H9 (cell line): ENCODE measurements around the gene SDK2. TPM values are rescaled to one million over a fixed set of nuclear protein-coding genes. Genes with fewer than 3 reads are reported as not detected.

Experiments used
- DNase-seq: peaks from one replicate; pipeline ENCODE4 v3.0.0-alpha.2; 2017
- H2AFZ ChIP-seq: one replicate; pipeline ENCODE4 v1.6.1; 2013; ENCODE audit warnings: mild to moderate bottlenecking, low read length, control low read depth, moderate library complexity
- H2AK5ac ChIP-seq: 2 replicates; pipeline ENCODE4 v1.6.1; 2013; ENCODE audit warnings: low read length, control low read depth, mixed read lengths; ENCODE audit not compliant: insufficient read length
- H2BK120ac ChIP-seq: one replicate; pipeline ENCODE4 v1.6.1; 2013; ENCODE audit warnings: low read depth, mild to moderate bottlenecking, low read length, control low read depth, inconsistent platforms; ENCODE audit not compliant: poor library complexity, severe bottlenecking
- H2BK12ac ChIP-seq: 2 replicates; pipeline ENCODE4 v1.6.1; 2013; ENCODE audit warnings: low read length, control low read depth, mixed read lengths, low read depth; ENCODE audit not compliant: insufficient read length
- H2BK15ac ChIP-seq: 2 replicates; pipeline ENCODE4 v1.6.1; 2013; ENCODE audit warnings: low read depth, low read length, control low read depth
- H2BK20ac ChIP-seq: one replicate; pipeline ENCODE4 v1.6.1; 2013; ENCODE audit warnings: low read depth, mild to moderate bottlenecking, low read length, control low read depth, inconsistent platforms; ENCODE audit not compliant: poor library complexity, severe bottlenecking
- H2BK5ac ChIP-seq: 2 replicates; pipeline ENCODE4 v1.6.1; 2013; ENCODE audit warnings: low read length, control low read depth, mixed read lengths; ENCODE audit not compliant: insufficient read length
- H3K14ac ChIP-seq: 2 replicates; pipeline ENCODE4 v1.6.1; 2013; ENCODE audit warnings: low read length, control low read depth; ENCODE audit not compliant: insufficient read depth
- H3K18ac ChIP-seq: 2 replicates; pipeline ENCODE4 v1.6.1; 2013; ENCODE audit warnings: low read depth, mild to moderate bottlenecking, mixed read lengths, low read length, control low read depth; ENCODE audit not compliant: insufficient read length
- H3K23ac ChIP-seq: 2 replicates; pipeline ENCODE4 v1.6.1; 2013; ENCODE audit warnings: low read length, control low read depth, mixed read lengths, low read depth; ENCODE audit not compliant: insufficient read length
- H3K23me2 ChIP-seq: 2 replicates; pipeline ENCODE4 v1.6.1; 2013; ENCODE audit warnings: low read depth, mild to moderate bottlenecking, mixed read lengths, low read length, control low read depth; ENCODE audit not compliant: insufficient read length, poor library complexity, severe bottlenecking
- H3K27ac ChIP-seq: 2 replicates; pipeline ENCODE4 v1.5.1; 2013; ENCODE audit warnings: low read length, control low read depth, mixed read lengths, low read depth; ENCODE audit not compliant: insufficient read length
- H3K27me3 ChIP-seq: 2 replicates; pipeline ENCODE4 v1.6.1; 2013; ENCODE audit warnings: low read length, control low read depth, inconsistent platforms; ENCODE audit not compliant: insufficient read depth
- H3K4ac ChIP-seq: 2 replicates; pipeline ENCODE4 v1.6.1; 2013; ENCODE audit warnings: low read depth, mild to moderate bottlenecking, control low read depth, inconsistent platforms, low read length, moderate library complexity
- H3K4me1 ChIP-seq: 2 replicates; pipeline ENCODE4 v1.6.1; 2013; ENCODE audit warnings: low read length, control low read depth, inconsistent platforms; ENCODE audit not compliant: insufficient read depth
- H3K4me2 ChIP-seq: 2 replicates; pipeline ENCODE4 v1.6.1; 2013; ENCODE audit warnings: low read length, control low read depth, mixed read lengths; ENCODE audit not compliant: insufficient read length, insufficient read depth
- H3K56ac ChIP-seq: 2 replicates; pipeline ENCODE4 v1.6.1; 2013; ENCODE audit warnings: low read depth, mild to moderate bottlenecking, mixed read lengths, low read length, control low read depth; ENCODE audit not compliant: insufficient read length
- H3K79me1 ChIP-seq: 2 replicates; pipeline ENCODE4 v1.6.1; 2013; ENCODE audit warnings: low read depth, mild to moderate bottlenecking, moderate library complexity, low read length, control low read depth, inconsistent platforms; ENCODE audit not compliant: insufficient read depth, poor library complexity, severe bottlenecking
- H3K79me2 ChIP-seq: 2 replicates; pipeline ENCODE4 v1.6.1; 2013; ENCODE audit warnings: low read length, control low read depth, inconsistent platforms; ENCODE audit not compliant: insufficient read depth
- H3K9ac ChIP-seq: 2 replicates; pipeline ENCODE4 v1.6.1; 2013; ENCODE audit warnings: low read length, control low read depth, mixed read lengths; ENCODE audit not compliant: insufficient read length; ENCODE audit errors: extremely low read depth
- H3K9me3 ChIP-seq: one replicate; pipeline ENCODE4 v1.6.1; 2013; ENCODE audit warnings: low read depth, low read length, inconsistent platforms; ENCODE audit not compliant: control insufficient read depth
- H3T11ph ChIP-seq: one replicate; pipeline ENCODE4 v1.6.1; 2013; ENCODE audit warnings: mild to moderate bottlenecking, low read length, control low read depth, inconsistent platforms
- H4K20me1 ChIP-seq: one replicate; pipeline ENCODE4 v1.6.1; 2013; ENCODE audit not compliant: control insufficient read depth, insufficient read length, insufficient read depth
- H4K5ac ChIP-seq: 2 replicates; pipeline ENCODE4 v1.6.1; 2013; ENCODE audit warnings: low read depth, mild to moderate bottlenecking, mixed read lengths, low read length, control low read depth; ENCODE audit not compliant: insufficient read length
- H4K8ac ChIP-seq: replicated peaks from 2 replicates; pipeline ENCODE4 v1.6.1; 2013; ENCODE audit warnings: low read length, control low read depth, mixed read lengths, low read depth; ENCODE audit not compliant: insufficient read length
- H4K91ac ChIP-seq: 2 replicates; pipeline ENCODE4 v1.6.1; 2013; ENCODE audit warnings: low read depth, mild to moderate bottlenecking, moderate library complexity, mixed read lengths, low read length, control low read depth; ENCODE audit not compliant: insufficient read length
- H3K27ac Mint-ChIP-seq, 3 experiments: 2 replicates in 2 of 3; 3 replicates in 1 of 3; pipeline ENCODE4 v1.8.0; 2020 to 2021; ENCODE audit warnings: mixed read lengths in 3 of 3, mild to moderate bottlenecking in 1 of 3, moderate library complexity in 1 of 3
- H3K27me3 Mint-ChIP-seq: 2 replicates; pipeline ENCODE4 v1.8.0; 2021; ENCODE audit warnings: low read depth, mild to moderate bottlenecking, moderate library complexity, mixed read lengths
- H3K36me3 Mint-ChIP-seq, 3 experiments: 2 replicates in 2 of 3; 3 replicates in 1 of 3; pipeline ENCODE4 v1.8.0; 2020 to 2021; ENCODE audit warnings: low read depth in 3 of 3, mixed read lengths in 3 of 3; ENCODE audit not compliant: insufficient read depth in 1 of 3
- H3K4me1 Mint-ChIP-seq, 2 experiments: 2 replicates each; pipeline ENCODE4 v1.8.0; 2020; ENCODE audit warnings: mixed read lengths in 2 of 2
- H3K4me3 Mint-ChIP-seq, 2 experiments: 2 replicates in 1 of 2; 3 replicates in 1 of 2; pipeline ENCODE4 v1.8.0; 2020 to 2021; ENCODE audit warnings: mild to moderate bottlenecking in 2 of 2, mixed read lengths in 2 of 2, moderate library complexity in 1 of 2
- H3K9me3 Mint-ChIP-seq, 2 experiments: 2 replicates in 1 of 2; 3 replicates in 1 of 2; pipeline ENCODE4 v1.8.0; 2020; ENCODE audit warnings: mild to moderate bottlenecking in 2 of 2, mixed read lengths in 2 of 2, moderate library complexity in 1 of 2
- CTCF ChIP-seq: fragments of 200-600 bp; sonication (generic); conservative IDR thresholded peaks from 3 replicates; pipeline ENCODE4 v1.8.0; 2021; ENCODE audit warnings: antibody characterized with exemption, mild to moderate bottlenecking
- WGBS: extraction: QIAGEN DNeasy Blood & Tissue Kit; methylation state at CpG from one replicate; pipeline ENCODE4 v1.1.7; 2013; ENCODE audit warnings: missing lambda C conversion rate, low lambda C conversion rate, mixed read lengths; ENCODE audit not compliant: insufficient read length; ENCODE audit errors: extremely low coverage; 5-methylcytosine and 5-hydroxymethylcytosine counted together
- total RNA-seq: library from RNA; stranded (reverse); gene quantifications from 2 replicates; pipeline ENCODE4 v1.2.1, GENCODE V29; 2021

SDK2 gene
- total RNA-seq, 1 experiment from 2014 or later, result 9.1 TPM

DNA sequence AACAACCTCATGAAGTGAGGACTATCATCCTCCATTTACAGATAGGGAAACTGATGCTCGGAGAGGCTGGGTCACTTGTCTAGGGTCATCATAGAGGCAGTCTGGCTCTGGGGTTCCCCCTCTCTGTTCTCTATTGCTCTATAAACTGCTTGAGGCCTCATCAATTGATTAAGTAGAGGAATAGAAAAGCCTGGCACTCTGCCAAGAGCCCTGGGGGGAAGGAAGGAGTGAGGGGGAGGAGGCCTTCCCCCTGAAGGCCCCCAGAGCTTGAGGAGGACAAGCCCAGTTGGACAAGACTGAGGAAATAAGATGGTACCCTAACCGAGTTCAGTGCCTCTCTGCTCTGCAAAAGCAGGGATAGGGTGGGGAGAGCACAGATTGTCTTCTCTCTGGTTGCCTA lies 21.0 kb downstream of the SDK2 start:
- Histone ChIP-seq H4K20me1 (no peaks in the 10 kb centered on the region), H4K8ac (no peak overlapping the region), H3K27me3 (no peaks in the 10 kb centered on the region), H3K56ac (no peak overlapping the region), H3K9ac (no peak overlapping the region), H3K27ac (no peak overlapping the region), H3K4me1 (peaks cover 4% of the 10 kb centered on the region; the same call in 1 of the 2 replicates), H2BK20ac (no peak overlapping the region), H3K9me3 (no peaks in the 10 kb centered on the region), H2BK15ac (no peak overlapping the region), H2BK12ac (no peak overlapping the region), H3K14ac (no peak overlapping the region), H3K23ac (no peak overlapping the region), H4K91ac (no peak overlapping the region), H3K4ac (no peak overlapping the region), H2BK120ac (no peak overlapping the region), H3K4me2 (no peak overlapping the region), H4K5ac (no peak overlapping the region), H3K18ac (no peak overlapping the region), H3T11ph (no peak overlapping the region), H3K79me1 (no peaks in the 10 kb centered on the region), H3K79me2 (no peaks in the 10 kb centered on the region), H2BK5ac (no peak overlapping the region), H3K23me2 (no peaks in the 10 kb centered on the region), H2AFZ (no peak overlapping the region), H2AK5ac (no peak overlapping the region)
- peaks cover 20 to 24% of the 10 kb centered on the region in 2 experiments for H3K9me3 Mint-ChIP-seq
- H3K27ac Mint-ChIP-seq, result peak overlapping the region in 2 of 3 experiments; percentile 44 to 48; a peak in 2 of 7 replicates
- H3K4me3 Mint-ChIP-seq, result no peak overlapping the region
- peaks cover 29 to 52% of the 10 kb centered on the region in 2 experiments for H3K4me1 Mint-ChIP-seq
- DNase-seq, result no peak
- WGBS, result no CpG with 5 or more reads among the region's 2 CpGs
- no peak for TF ChIP-seq CTCF
- H3K36me3 Mint-ChIP-seq, result peaks cover 9 to 36% (median 15%) of the 10 kb centered on the region in 3 experiments
- no peaks in the 10 kb centered on the region; the same call in none of the 2 replicates for H3K27me3 Mint-ChIP-seq
